Panc1 (cell line): ENCODE data around the gene EIF4G3. TPM values are rescaled to one million over a fixed set of nuclear protein-coding genes. Genes with fewer than 3 reads are reported as not detected.
"Not testable (repeated sequence)": the region's sequence is repeated elsewhere in the genome, so short reads cannot be mapped to it uniquely, and the experiment has no call there.

Experiments used
- ATAC-seq: fragments of 200-7000 bp; cut with Tn5 transposase; 2 replicates; pipeline ENCODE4 v1.9.1; 2020; ENCODE audit warnings: mild to moderate bottlenecking, moderate library complexity
- BruUV-seq: library from RNA; stranded (reverse); fragments of 400-500 nt; replicated peaks from 2 replicates; lab custom pipeline; 2021; lab: Mats Ljungman, UMichigan
- CTCF ChIA-PET: fragments of 300-600 bp; sonication (Branson Sonifier 250); formaldehyde crosslinking; loops from one replicate; lab custom pipeline; 2022; ENCODE audit warnings: antibody characterized with exemption; lab: Charles Lee
- POLR2A ChIA-PET: fragments of 300-600 bp; sonication (Branson Sonifier 250); formaldehyde crosslinking; loops from one replicate; lab custom pipeline; 2022; ENCODE audit warnings: antibody characterized with exemption; lab: Charles Lee
- DNase-seq: peaks from one replicate; pipeline ENCODE4 v3.0.0-alpha.2; 2010; ENCODE audit warnings: low read depth, low spot score
- H3K27ac ChIP-seq: 2 replicates; pipeline ENCODE4 v1.5.1; 2011; ENCODE audit warnings: mild to moderate bottlenecking, low read length, inconsistent platforms
- H3K27me3 ChIP-seq: fragments of 200-500 bp; sonication (Bioruptor generic); 2 replicates; pipeline ENCODE4 v1.6.0; 2014; ENCODE audit warnings: low read length, inconsistent platforms; ENCODE audit not compliant: control insufficient read depth, insufficient read depth
- H3K36me3 ChIP-seq: fragments of 200-500 bp; sonication (Bioruptor generic); 2 replicates; pipeline ENCODE4 v1.5.1; 2014; ENCODE audit warnings: inconsistent platforms, mild to moderate bottlenecking, low read length, moderate library complexity; ENCODE audit not compliant: control insufficient read depth, insufficient read depth
- H3K4me1 ChIP-seq: 2 replicates; pipeline ENCODE4 v1.5.1; 2011; ENCODE audit warnings: inconsistent platforms, mild to moderate bottlenecking, low read length, moderate library complexity; ENCODE audit not compliant: control insufficient read depth, insufficient read depth
- H3K4me3 ChIP-seq, 2 experiments: 2 replicates each; pipeline ENCODE4 v1.5.1; 2011 to 2012; ENCODE audit warnings: low read depth in 2 of 2, low read length in 2 of 2, mild to moderate bottlenecking in 2 of 2, inconsistent platforms in 1 of 2, moderate library complexity in 1 of 2
- H3K9me3 ChIP-seq: fragments of 200-500 bp; sonication (Bioruptor generic); 2 replicates; pipeline ENCODE4 v1.5.1; 2014; ENCODE audit warnings: low read depth, mild to moderate bottlenecking, inconsistent platforms, low read length, moderate library complexity; ENCODE audit not compliant: control insufficient read depth, insufficient read depth
- POLR2AphosphoS5 ChIP-seq: IDR thresholded peaks from 2 replicates; pipeline ENCODE4 v1.6.1; 2012; ENCODE audit warnings: mild to moderate bottlenecking, low read depth, low read length, moderate library complexity
- SIN3A ChIP-seq: IDR thresholded peaks from 2 replicates; pipeline ENCODE4 v1.6.1; 2012; ENCODE audit warnings: low read depth, mild to moderate bottlenecking, low read length, moderate library complexity, borderline replicate concordance; ENCODE audit not compliant: insufficient read depth
- TCF7L2 ChIP-seq: IDR thresholded peaks from 2 replicates; pipeline ENCODE4 v1.6.1; 2011; ENCODE audit warnings: mild to moderate bottlenecking, low read depth, low read length, inconsistent platforms
- in situ Hi-C: cut with HindIII; loops from 2 replicates; pipeline ENCODE4 v1.10.0; 2016; ENCODE audit warnings: low sequenced_read_pairs, low pct_unique_long_range_greater_than_20kb
- intact Hi-C: fragments of 100-400 bp; cut with micrococcal nuclease; formaldehyde crosslinking; loops from one replicate; pipeline ENCODE4 v1.10.0; 2022; ENCODE audit not compliant: unreplicated experiment
- total RNA-seq: library from RNA; stranded (reverse); gene quantifications from one replicate; pipeline ENCODE4 v1.2.1, GENCODE V29; 2021; ENCODE audit not compliant: unreplicated experiment
- TF ChIP-seq, protein P1 (sequence below): fragments of 450-650 bp; IDR thresholded peaks from 2 replicates; pipeline ENCODE4 v1.5.1; 2017; ENCODE audit warnings: mild to moderate bottlenecking
- TF ChIP-seq, protein P2 (sequence below), 2 experiments: IDR thresholded peaks; 2 replicates each; pipeline ENCODE4 v1.6.1; 2011 to 2012; ENCODE audit warnings: low read depth in 2 of 2, control low read depth in 1 of 2, low read length in 1 of 2, mild to moderate bottlenecking in 1 of 2, moderate library complexity in 1 of 2; ENCODE audit not compliant: insufficient read depth in 1 of 2

The EIF4G3 gene
- total RNA-seq, 1 experiment from 2014 or later: 78.6 TPM

DNA sequence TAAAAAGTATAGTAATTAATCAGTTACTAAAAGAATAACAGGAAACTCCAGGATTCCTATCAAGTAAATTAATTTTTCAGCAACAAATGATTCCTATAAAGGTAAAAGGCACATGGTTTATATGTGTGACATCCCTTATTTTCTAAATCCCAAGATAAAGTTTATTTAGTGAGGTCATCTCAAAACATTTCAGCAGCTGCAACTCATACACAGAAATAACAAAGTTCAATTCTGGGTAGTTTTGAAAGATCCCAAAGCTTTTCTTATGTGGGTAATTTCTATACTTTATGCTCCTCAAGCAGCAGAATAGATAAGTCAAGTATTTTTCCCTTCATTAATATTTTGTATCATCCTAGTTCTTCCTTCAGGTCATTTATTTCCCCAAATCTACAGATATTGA lies 117.7 kb downstream of the EIF4G3 start:
- H3K36me3 ChIP-seq: no peaks in the 10 kb centered on the region
- no TSS peak for BruUV-seq
- intact Hi-C loops (no loop called here), in situ Hi-C loops (no loop called here)
- no peak for TF ChIP-seq SIN3A
- TF ChIP-seq, protein P1, sequence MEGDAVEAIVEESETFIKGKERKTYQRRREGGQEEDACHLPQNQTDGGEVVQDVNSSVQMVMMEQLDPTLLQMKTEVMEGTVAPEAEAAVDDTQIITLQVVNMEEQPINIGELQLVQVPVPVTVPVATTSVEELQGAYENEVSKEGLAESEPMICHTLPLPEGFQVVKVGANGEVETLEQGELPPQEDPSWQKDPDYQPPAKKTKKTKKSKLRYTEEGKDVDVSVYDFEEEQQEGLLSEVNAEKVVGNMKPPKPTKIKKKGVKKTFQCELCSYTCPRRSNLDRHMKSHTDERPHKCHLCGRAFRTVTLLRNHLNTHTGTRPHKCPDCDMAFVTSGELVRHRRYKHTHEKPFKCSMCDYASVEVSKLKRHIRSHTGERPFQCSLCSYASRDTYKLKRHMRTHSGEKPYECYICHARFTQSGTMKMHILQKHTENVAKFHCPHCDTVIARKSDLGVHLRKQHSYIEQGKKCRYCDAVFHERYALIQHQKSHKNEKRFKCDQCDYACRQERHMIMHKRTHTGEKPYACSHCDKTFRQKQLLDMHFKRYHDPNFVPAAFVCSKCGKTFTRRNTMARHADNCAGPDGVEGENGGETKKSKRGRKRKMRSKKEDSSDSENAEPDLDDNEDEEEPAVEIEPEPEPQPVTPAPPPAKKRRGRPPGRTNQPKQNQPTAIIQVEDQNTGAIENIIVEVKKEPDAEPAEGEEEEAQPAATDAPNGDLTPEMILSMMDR: no peak
- TF ChIP-seq, protein P2, sequence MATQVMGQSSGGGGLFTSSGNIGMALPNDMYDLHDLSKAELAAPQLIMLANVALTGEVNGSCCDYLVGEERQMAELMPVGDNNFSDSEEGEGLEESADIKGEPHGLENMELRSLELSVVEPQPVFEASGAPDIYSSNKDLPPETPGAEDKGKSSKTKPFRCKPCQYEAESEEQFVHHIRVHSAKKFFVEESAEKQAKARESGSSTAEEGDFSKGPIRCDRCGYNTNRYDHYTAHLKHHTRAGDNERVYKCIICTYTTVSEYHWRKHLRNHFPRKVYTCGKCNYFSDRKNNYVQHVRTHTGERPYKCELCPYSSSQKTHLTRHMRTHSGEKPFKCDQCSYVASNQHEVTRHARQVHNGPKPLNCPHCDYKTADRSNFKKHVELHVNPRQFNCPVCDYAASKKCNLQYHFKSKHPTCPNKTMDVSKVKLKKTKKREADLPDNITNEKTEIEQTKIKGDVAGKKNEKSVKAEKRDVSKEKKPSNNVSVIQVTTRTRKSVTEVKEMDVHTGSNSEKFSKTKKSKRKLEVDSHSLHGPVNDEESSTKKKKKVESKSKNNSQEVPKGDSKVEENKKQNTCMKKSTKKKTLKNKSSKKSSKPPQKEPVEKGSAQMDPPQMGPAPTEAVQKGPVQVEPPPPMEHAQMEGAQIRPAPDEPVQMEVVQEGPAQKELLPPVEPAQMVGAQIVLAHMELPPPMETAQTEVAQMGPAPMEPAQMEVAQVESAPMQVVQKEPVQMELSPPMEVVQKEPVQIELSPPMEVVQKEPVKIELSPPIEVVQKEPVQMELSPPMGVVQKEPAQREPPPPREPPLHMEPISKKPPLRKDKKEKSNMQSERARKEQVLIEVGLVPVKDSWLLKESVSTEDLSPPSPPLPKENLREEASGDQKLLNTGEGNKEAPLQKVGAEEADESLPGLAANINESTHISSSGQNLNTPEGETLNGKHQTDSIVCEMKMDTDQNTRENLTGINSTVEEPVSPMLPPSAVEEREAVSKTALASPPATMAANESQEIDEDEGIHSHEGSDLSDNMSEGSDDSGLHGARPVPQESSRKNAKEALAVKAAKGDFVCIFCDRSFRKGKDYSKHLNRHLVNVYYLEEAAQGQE (IDR thresholded peaks at IDR 0.05; ENCODE audit: insufficient read depth in 1 of 2, low read depth in 2 of 2, low read length in 1 of 2): no peak
- no peak for TF ChIP-seq POLR2AphosphoS5
- no peak for TF ChIP-seq TCF7L2
- ATAC-seq (no peak), DNase-seq (no peak)
- H3K27ac ChIP-seq: no peak overlapping the region
- ChIA-PET CTCF (no interaction called here), POLR2A (no interaction called here)
- no peaks in the 10 kb centered on the region for H3K27me3 ChIP-seq
- no peak overlapping the region for H3K4me3 ChIP-seq
- no peaks in the 10 kb centered on the region for H3K9me3 ChIP-seq
- peaks cover 1% of the 10 kb centered on the region; the same call in 1 of the 2 replicates for H3K4me1 ChIP-seq

DNA sequence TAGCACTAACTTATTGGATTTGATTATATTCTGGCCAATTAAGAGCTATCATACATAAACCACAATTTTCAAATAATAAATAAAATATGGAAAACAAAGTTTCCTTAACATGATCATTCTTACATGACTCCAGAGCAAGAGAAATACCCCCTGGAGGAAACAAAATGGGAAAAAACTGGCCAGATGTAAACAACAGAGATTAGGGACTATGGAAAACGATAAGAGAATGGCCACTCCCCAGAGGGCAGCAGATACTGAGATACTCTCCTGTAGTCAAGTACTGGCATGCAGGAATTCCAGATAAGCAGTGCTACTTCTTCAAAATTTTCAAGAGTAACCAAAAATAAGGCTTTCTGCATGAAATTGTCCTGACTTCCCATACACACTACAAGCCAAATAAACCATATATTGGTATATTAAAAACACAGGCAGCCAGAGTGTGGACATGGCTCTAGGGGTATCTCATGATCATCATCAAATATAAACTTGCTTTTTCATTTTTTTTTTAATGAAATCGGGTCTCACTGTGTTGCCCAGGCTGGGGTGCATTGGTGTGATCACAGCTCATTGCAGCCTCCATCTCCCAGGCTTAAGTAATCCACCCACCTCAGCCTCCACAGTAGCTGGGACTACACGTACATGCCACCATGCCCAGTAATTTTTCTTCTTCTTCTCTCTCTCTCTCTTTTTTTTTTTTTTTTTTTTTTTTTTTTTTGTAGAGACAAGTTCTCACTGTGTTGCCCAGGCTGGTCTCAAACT lies 118.5 kb downstream of the EIF4G3 start:
- in situ Hi-C loops: no loop called here
- no peaks in the 10 kb centered on the region for H3K27me3 ChIP-seq
- H3K9me3 ChIP-seq: no peaks in the 10 kb centered on the region
- TF ChIP-seq, protein P1: no peak
- no peak for TF ChIP-seq SIN3A
- TF ChIP-seq TCF7L2: no peak
- no peak for TF ChIP-seq POLR2AphosphoS5
- TF ChIP-seq, protein P2 (IDR thresholded peaks at IDR 0.05; ENCODE audit: insufficient read depth in 1 of 2, low read depth in 2 of 2, low read length in 1 of 2): no peak
- no peak overlapping the region for H3K27ac ChIP-seq
- CTCF ChIA-PET: interaction anchor here (0.6 kb wide), 1 partner anchor 25 kb away, joined by 3 read pairs; no protein-coding TSS in a partner anchor
- intact Hi-C loops: no loop called here
- H3K4me1 ChIP-seq: no peaks in the 10 kb centered on the region
- H3K36me3 ChIP-seq: no peaks in the 10 kb centered on the region
- DNase-seq (no peak), ATAC-seq (no peak)
- BruUV-seq: no TSS peak
- POLR2A ChIA-PET: no interaction called here
- H3K4me3 ChIP-seq: no peak overlapping the region

DNA sequence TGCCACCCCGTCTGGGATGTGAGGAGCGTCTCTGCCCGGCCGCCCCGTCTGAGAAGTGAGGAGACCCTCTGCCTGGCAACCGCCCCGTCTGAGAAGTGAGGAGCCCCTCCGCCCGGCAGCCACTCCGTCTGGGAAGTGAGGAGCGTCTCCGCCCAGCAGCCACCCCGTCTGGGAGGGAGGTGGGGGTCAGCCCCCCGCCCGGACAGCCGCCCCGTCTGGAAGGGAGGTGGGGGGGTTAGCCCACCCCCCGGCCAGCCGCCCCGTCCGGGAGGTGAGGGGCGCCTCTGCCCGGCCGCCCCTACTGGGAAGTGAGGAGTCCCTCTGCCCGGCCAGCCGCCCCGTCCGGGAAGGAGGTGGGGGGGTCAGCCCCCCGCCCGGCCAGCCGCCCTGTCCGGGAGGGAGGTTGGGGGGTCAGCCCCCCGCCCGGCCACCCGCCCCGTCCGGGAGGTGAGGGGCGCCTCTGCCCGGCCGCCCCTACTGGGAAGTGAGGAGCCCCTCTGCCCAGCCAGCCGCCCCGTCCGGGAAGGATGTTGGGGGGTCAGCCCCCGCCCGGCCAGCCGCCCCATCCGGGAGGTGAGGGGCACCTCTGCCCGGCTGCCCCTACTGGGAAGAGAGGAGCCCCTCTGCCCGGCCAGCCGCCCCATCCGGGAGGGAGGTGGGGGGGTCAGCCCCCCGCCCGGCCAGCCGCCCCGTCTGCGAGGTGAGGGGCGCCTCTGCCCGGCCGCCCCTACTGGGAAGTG lies 123.3 kb downstream of the EIF4G3 start:
- H3K4me1 ChIP-seq, DNase-seq, H3K36me3 ChIP-seq, POLR2A ChIA-PET, BruUV-seq, intact Hi-C loops, H3K27ac ChIP-seq, in situ Hi-C loops, H3K9me3 ChIP-seq, H3K27me3 ChIP-seq, H3K4me3 ChIP-seq, CTCF ChIA-PET, ATAC-seq: not testable (repeated sequence)
